Subcutaneous abdominal adipose tissue (tissue), 5 donors: ENCODE measurements around the gene SLC17A5.
A peak's percentile ranks its signal among the peaks of the same experiment; 100 is the strongest.

Experiments
- H3K27ac ChIP-seq: one replicate; pipeline ENCODE4 v1.7.0; 2013; ENCODE audit warnings: low read depth, mild to moderate bottlenecking, inconsistent platforms, low read length, moderate library complexity
- H3K27me3 ChIP-seq, 5 donors: one replicate each; pipeline ENCODE4 v1.7.0; 2013; ENCODE audit warnings: low read length in 5 of 5, inconsistent platforms in 1 of 5; ENCODE audit not compliant: control insufficient read depth in 5 of 5, insufficient read depth in 4 of 5
- H3K36me3 ChIP-seq, 5 donors: one replicate each; pipeline ENCODE4 v1.7.0; 2013; ENCODE audit warnings: low read length in 5 of 5; ENCODE audit not compliant: control insufficient read depth in 5 of 5, insufficient read depth in 5 of 5
- H3K4me1 ChIP-seq, 5 donors: one replicate each; pipeline ENCODE4 v1.7.0; 2013; ENCODE audit warnings: low read length in 5 of 5, mild to moderate bottlenecking in 3 of 5, moderate library complexity in 1 of 5; ENCODE audit not compliant: control insufficient read depth in 5 of 5, insufficient read depth in 5 of 5
- H3K4me3 ChIP-seq, 5 donors: one replicate each; pipeline ENCODE4 v1.7.0; 2013; ENCODE audit warnings: low read length in 5 of 5, low read depth in 1 of 5
- H3K9ac ChIP-seq, 5 donors: one replicate each; pipeline ENCODE4 v1.7.0; 2013; ENCODE audit warnings: low read length in 5 of 5, mild to moderate bottlenecking in 4 of 5, moderate library complexity in 3 of 5
- H3K9me3 ChIP-seq, 5 donors: one replicate each; pipeline ENCODE4 v1.7.0; 2013; ENCODE audit warnings: low read length in 5 of 5; ENCODE audit not compliant: control insufficient read depth in 5 of 5
- donor health status: healthy.
- donor health status: healthy.
- donor health status: healthy.
- donor health status: healthy.
- donor health status: healthy.

The SLC17A5 gene

GRCh38 chr6:73644941-73645591, 8.7 kb downstream of the SLC17A5 start:
- Histone ChIP-seq H3K9ac (peak overlapping the region in 1 of 5 donors; percentile 41), H3K36me3 (peaks cover 11 to 22% (median 13%) of the 10 kb centered on the region in 5 donors), H3K4me3 (peak overlapping the region; percentile 47 to 66 (median 58)), H3K9me3 (no peaks in the 10 kb centered on the region), H3K27ac (no peak overlapping the region), H3K4me1 (peaks cover 0 to 13% (median 10%) of the 10 kb centered on the region in 5 donors), H3K27me3 (no peaks in the 10 kb centered on the region)

- H3K36me3 ChIP-seq, result peaks cover 10 to 24% (median 19%) of the 10 kb centered on the region in 5 donors
- H3K27ac ChIP-seq, result no peak overlapping the region
- H3K9me3 ChIP-seq, result no peaks in the 10 kb centered on the region
- H3K27me3 ChIP-seq, result no peaks in the 10 kb centered on the region
- H3K4me3 ChIP-seq, result no peak overlapping the region
- H3K4me1 ChIP-seq, result peaks cover 0 to 13% (median 10%) of the 10 kb centered on the region in 5 donors
- no peak overlapping the region for H3K9ac ChIP-seq
Observed at GRCh38 chr6:73644030-73644429, 9.8 kb downstream of the SLC17A5 start.

- no peak overlapping the region for H3K4me3 ChIP-seq
- no peaks in the 10 kb centered on the region for H3K27me3 ChIP-seq
- H3K4me1 ChIP-seq, result peaks cover 0 to 13% (median 10%) of the 10 kb centered on the region in 5 donors
- no peaks in the 10 kb centered on the region for H3K9me3 ChIP-seq
- no peak overlapping the region for H3K27ac ChIP-seq
- peaks cover 9 to 25% (median 21%) of the 10 kb centered on the region in 5 donors for H3K36me3 ChIP-seq
- H3K9ac ChIP-seq, result no peak overlapping the region
Observed at GRCh38 chr6:73642530-73642929, 11.3 kb downstream of the SLC17A5 start.

- Histone ChIP-seq H3K9me3 (no peaks in the 10 kb centered on the region), H3K27ac (no peak overlapping the region), H3K4me1 (peaks cover 0 to 11% (median 4%) of the 10 kb centered on the region in 5 donors), H3K27me3 (no peaks in the 10 kb centered on the region), H3K4me3 (no peak overlapping the region), H3K36me3 (peaks cover 9 to 33% (median 22%) of the 10 kb centered on the region in 5 donors), H3K9ac (no peak overlapping the region)
Observed at GRCh38 chr6:73640179-73640750, 13.5 kb downstream of the SLC17A5 start.

GRCh38 chr6:73639040-73639439, 14.8 kb downstream of the SLC17A5 start:
- Histone ChIP-seq H3K9ac (no peak overlapping the region), H3K27me3 (no peaks in the 10 kb centered on the region), H3K36me3 (peaks cover 9 to 33% (median 23%) of the 10 kb centered on the region in 5 donors), H3K4me1 (peaks cover 0 to 7% (median 0%) of the 10 kb centered on the region in 5 donors), H3K27ac (no peak overlapping the region), H3K9me3 (no peaks in the 10 kb centered on the region), H3K4me3 (no peak overlapping the region)

GRCh38 chr6:73637404-73637803, 16.4 kb downstream of the SLC17A5 start:
- Histone ChIP-seq H3K36me3 (peaks cover 15 to 43% (median 27%) of the 10 kb centered on the region in 5 donors), H3K27me3 (no peaks in the 10 kb centered on the region), H3K27ac (no peak overlapping the region), H3K4me3 (no peak overlapping the region), H3K9ac (no peak overlapping the region), H3K4me1 (peaks cover 0 to 7% (median 0%) of the 10 kb centered on the region in 5 donors), H3K9me3 (no peaks in the 10 kb centered on the region)

- H3K27ac ChIP-seq, result no peak overlapping the region
- H3K4me3 ChIP-seq, result no peak overlapping the region
- H3K27me3 ChIP-seq, result no peaks in the 10 kb centered on the region
- peaks cover 0 to 7% (median 0%) of the 10 kb centered on the region in 5 donors for H3K4me1 ChIP-seq
- no peaks in the 10 kb centered on the region for H3K9me3 ChIP-seq
- H3K9ac ChIP-seq, result no peak overlapping the region
- peaks cover 18 to 45% (median 33%) of the 10 kb centered on the region in 5 donors for H3K36me3 ChIP-seq
Observed at GRCh38 chr6:73636048-73636447, 17.7 kb downstream of the SLC17A5 start.

- H3K4me3 ChIP-seq, result no peak overlapping the region
- peaks cover 0 to 7% (median 0%) of the 10 kb centered on the region in 5 donors for H3K4me1 ChIP-seq
- no peak overlapping the region for H3K9ac ChIP-seq
- peaks cover 11 to 60% (median 32%) of the 10 kb centered on the region in 5 donors for H3K36me3 ChIP-seq
- H3K9me3 ChIP-seq, result no peaks in the 10 kb centered on the region
- no peak overlapping the region for H3K27ac ChIP-seq
- no peaks in the 10 kb centered on the region for H3K27me3 ChIP-seq
Observed at GRCh38 chr6:73632346-73632745, 21.4 kb downstream of the SLC17A5 start.

- no peaks in the 10 kb centered on the region for H3K27me3 ChIP-seq
- no peak overlapping the region for H3K27ac ChIP-seq
- peaks cover 0 to 7% (median 0%) of the 10 kb centered on the region in 5 donors for H3K4me1 ChIP-seq
- H3K9ac ChIP-seq, result no peak overlapping the region
- H3K36me3 ChIP-seq, result peaks cover 10 to 56% (median 31%) of the 10 kb centered on the region in 5 donors
- no peak overlapping the region for H3K4me3 ChIP-seq
- no peaks in the 10 kb centered on the region for H3K9me3 ChIP-seq
Observed at GRCh38 chr6:73631849-73632248, 21.9 kb downstream of the SLC17A5 start.

GRCh38 chr6:73630401-73630800, 23.4 kb downstream of the SLC17A5 start:
- H3K36me3 ChIP-seq, result peaks cover 12 to 57% (median 31%) of the 10 kb centered on the region in 5 donors
- no peak overlapping the region for H3K9ac ChIP-seq
- no peaks in the 10 kb centered on the region for H3K9me3 ChIP-seq
- H3K4me1 ChIP-seq, result no peaks in the 10 kb centered on the region
- no peak overlapping the region for H3K27ac ChIP-seq
- no peak overlapping the region for H3K4me3 ChIP-seq
- H3K27me3 ChIP-seq, result no peaks in the 10 kb centered on the region
